SKM-1 (cell line): ENCODE results near the gene AP1B1.

Experiments used
- DNase-seq: peaks from one replicate; lab custom pipeline; 2025; ENCODE audit not compliant: unreplicated experiment; lab: John Stamatoyannopoulos, UW

The AP1B1 gene

DNA sequence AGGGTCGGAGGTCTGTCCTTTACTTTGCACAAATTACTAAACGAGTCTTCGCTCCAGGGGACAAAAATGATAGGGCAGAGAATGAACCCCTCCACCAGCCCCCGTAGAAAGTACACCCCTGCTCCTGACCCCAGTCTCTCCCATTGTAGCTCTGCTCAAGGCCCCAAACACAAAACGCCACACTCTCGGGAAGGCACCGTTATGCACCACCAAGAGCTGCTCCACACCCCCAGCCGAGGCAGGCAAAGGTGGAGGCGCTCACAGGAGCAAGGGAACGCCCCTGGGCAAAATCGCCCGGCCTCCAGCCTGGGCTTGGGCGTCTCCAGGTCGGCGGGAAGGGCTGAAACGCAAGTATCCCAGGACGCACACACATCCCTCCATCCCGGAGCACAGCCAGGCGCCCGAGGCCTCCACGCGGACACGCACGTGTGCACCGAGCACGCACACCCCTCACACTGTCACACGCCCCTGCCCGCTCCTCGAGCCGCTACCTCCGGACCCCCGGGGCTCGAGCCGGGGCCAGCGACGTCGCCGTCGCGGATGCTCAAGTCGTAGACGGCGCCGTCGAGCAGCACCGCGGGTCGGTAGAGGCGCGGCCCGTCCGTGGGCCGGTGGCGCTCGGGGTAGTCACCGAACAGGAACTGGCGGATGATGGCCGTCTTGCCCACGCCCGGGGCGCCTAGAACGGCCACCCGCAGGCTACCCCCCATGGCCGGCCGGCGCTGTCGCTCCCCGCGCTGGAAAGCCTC is 73.7 kb downstream of the AP1B1 start:
- no peak for DNase-seq

DNA sequence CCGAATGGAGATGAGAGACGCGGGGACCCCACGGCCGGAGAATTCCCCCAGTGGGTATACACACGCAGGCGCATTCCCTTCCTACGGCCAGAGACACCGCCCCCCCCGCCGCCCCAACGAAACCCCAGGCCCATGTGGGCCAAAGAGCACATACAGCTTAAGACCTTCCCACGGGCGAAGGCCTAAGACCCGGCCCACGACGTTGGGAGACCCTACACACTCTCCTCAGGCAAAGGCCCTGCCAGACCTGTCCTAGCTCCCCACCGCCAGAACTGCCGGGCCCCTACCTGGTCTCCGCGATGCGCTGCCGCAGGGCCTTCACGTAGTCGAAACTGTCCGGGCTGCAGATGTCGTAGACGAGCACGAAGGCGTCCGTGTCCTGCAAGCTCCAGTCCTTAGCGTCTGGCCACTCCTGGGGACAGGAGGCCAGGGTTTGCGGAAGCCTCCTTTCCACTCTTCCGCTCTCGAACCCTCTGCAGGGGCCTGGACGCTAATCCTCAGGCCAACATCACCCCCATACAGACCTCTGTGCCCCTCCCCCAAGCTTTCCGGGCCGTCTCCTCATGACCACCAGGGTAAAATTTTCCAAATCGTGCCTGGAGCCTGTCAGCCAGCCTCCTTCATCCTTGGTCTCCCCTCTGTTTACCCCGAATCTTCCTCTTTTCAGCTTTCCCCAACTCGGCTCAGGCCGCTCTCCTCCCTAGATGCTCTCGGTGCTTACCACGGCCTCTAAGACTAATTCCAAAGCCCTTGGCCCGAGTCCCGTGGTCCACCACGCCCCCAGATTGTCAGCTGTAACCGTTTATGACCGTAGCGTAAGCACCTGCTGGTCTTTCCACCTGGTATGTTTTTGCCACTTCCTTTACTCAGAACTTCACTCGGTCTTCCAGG is 74.5 kb downstream of the AP1B1 start:
- DNase-seq, result no peak

DNA sequence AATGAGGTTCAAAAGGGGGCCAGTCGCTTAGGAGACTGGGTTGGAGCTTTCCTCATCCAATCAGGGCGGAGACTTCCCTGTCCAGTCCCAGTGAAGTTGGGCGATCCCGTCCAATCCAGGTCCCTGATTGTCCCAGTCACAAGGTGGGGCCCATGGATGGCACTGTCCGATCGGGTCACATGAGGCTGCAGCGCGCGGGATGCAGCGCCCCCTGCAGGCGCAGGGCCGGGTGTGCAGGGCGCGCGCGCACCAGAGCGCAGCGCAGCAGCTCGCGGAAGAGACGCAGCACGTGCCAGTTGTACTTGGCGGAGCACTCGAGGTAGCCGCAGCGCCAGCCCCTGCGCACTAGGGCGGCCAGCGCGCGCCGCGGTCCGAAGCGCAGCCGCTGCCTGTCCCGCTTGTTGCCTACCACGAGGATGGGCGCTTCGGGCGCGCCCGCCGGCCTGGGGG is 75.2 kb downstream of the AP1B1 start:
- no peak for DNase-seq

- DNase-seq, result no peak
Observed at GRCh38 chr22:29312218-29313125, 75.9 kb downstream of the AP1B1 start.

- no peak for DNase-seq
Observed at GRCh38 chr22:29311464-29312217, 76.7 kb downstream of the AP1B1 start.

DNA sequence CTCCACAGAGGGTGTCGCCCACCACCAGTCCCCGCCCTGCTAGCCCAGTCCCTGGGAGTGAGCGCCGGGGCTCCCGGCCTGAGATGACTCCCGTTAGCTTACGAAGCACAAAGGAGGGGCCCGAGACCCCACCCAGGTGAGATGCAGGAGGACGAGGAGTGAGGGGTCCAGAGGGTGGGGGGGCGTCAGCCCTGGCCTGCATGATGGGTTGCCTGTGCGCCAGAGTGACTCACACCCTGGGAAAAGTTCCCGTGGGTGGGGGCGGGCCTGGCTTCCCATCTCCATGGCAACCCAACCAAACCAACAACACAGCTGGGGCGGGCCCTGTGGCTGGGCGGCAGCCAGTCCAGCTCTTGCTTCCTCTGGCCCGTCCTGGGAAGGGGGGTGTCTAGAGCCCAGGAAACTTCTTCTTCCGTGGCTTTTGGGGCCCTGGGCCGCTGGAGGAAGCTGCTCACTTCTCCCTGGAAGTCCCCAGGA is 77.5 kb downstream of the AP1B1 start:
- peak; percentile 59 for DNase-seq

DNA sequence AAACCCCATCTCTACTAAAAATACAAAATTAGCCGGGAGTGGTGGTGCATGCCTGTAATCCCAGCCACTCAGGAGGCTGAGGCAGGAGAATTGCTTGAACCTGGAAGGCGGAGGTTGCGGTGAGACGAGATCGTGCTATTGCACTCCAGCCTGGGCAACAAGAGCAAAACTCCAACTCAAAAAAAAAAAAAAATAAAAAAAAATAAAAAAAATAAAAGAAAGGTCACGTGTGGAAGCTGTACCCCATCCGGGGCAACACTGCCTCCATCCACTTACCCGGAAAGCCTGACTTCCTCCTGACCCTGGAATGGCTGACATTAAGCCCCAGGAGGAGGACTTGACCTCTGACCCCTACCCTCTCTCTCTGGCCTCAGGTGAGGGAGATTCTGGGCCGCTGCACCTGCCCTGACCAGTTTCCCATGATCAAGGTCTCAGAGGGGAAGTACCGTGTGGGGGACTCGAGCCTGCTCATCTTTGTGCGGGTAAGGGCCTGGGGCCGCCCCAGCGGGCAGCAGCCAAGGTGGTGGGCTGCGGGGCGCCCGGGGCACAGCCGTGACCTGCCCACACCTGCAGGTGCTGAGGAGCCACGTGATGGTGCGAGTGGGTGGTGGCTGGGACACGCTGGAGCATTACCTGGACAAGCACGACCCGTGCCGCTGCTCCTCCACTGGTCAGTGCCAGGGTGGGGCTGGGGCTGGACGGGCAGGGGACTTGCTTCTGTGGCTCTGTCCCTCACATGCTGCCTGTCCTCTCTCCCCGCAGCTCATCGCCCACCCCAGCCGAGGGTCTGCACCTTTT is 78.1 kb downstream of the AP1B1 start:
- no peak for DNase-seq

- no peak for DNase-seq
Observed at GRCh38 chr22:29309332-29310064, 78.9 kb downstream of the AP1B1 start.

DNA sequence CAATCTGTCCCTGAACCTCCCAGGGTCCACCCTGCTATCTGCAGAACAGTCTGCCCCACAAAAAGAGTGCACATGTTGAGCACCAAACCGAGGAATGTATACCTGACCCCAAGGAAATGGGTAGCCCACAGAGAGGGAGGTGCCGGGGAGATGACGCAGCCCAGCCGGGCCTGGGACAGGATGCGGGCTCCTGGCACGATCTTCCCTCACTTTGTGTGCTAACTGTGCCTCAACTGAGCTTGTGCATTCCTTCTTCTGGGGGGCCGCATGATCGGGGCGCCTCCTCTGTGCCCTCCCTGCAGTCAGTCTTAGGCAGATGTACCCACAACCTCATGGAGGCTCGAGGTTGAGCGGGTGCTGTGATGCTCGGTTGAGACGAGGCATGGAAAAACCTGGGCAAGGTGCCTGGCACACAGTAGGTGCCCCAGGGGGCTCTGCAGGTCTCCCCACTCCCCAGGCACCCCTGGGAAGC is 79.5 kb downstream of the AP1B1 start:
- DNase-seq, result no peak

DNA sequence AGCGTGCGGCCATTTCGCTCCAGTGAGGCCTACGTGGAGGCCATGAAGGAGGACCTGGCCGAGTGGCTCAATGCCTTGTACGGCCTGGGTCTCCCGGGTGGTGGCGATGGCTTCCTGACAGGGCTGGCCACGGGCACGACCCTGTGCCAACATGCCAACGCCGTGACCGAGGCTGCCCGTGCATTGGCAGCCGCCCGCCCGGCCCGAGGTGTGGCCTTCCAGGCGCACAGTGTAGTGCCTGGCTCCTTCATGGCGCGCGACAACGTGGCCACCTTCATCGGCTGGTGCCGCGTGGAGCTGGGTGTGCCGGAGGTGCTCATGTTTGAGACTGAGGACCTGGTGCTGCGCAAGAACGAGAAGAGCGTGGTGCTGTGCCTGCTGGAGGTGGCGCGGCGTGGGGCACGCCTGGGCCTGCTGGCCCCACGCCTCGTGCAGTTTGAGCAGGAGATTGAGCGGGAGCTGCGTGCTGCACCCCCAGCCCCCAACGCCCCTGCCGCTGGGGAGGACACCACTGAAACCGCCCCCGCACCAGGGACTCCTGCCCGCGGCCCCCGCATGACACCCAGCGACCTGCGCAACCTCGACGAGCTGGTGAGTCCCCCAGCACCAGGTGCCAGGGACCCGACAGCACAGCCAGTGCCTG is 80.1 kb downstream of the AP1B1 start:
- DNase-seq, result no peak

DNA sequence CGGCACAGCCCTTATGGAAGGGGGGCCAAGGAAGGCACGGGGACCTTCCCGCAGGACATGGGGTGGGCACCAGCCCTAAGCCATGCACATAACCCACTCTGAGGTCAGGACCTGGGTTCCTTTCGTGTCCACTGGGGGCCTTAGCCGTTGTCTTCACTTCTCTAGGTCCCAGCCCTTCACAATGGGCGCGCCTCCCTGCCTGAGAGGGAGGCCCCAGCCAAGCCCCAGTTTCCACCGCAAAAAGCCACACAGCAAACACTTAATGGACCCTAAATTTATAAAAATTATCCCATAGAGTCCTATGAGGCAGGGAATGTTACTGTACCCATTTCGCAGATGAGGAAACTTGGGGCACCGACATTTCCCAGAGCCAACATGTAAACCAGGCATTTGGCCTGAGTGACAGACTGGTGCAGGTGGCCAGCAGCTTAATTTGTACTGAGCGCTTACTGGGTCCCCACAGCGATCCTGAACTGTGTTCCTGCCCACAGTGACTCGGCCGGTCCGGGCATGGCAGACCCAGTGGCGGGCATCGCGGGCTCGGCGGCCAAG is 80.7 kb downstream of the AP1B1 start:
- DNase-seq, result no peak

DNA sequence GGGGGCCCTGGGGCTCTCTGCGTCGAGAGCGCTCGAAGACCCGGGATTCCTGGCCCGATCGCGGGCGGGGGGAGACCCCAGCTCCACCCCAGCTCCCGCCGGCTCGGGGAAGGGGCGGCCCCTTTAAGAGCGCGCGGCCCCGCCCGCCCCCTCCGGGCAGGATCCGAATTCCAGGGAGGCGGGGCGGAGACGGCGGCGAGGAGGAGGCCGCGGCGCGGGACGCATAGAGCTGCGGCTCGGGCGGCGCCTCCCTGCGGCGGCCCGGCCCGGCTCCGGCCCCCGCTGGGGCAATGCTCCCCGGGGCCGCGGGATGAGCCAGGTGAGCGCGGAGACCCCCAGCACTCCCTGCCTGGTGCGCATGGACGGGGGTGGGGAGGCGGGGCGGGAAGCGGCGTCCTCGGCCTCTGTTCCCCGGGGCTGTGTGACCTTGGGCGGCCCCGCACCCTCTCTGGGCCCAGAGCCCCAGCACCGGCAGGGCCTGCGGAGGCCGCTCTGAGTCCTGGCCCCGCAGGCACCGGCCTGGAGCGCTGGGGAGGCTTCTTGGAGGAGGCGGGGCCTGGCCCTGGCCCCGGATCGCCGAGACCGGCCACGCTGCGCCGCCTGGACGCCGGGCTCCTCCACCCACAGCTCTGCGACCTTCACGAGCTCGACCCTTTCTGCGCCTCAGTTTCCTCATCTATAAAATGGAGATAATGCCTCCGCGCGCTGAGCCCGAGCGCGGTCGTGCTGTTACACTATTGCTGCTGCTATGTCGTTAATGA is 81.4 kb downstream of the AP1B1 start:
- DNase-seq, result peak; percentile 23

GRCh38 chr22:29306175-29306834 is 82.1 kb downstream of the AP1B1 start, which contains the start of gene GAS2L1:
Gene GAS2L1 (plus strand): TSS chr22:29306650. CDS start chr22:29308106, 1,456 bp downstream.
- DNase-seq, result peak; percentile 55

- DNase-seq, result no peak
Observed at GRCh38 chr22:29305836-29306174, 82.6 kb downstream of the AP1B1 start.

- no peak for DNase-seq
Observed at GRCh38 chr22:29302681-29303465, 85.5 kb downstream of the AP1B1 start.

DNA sequence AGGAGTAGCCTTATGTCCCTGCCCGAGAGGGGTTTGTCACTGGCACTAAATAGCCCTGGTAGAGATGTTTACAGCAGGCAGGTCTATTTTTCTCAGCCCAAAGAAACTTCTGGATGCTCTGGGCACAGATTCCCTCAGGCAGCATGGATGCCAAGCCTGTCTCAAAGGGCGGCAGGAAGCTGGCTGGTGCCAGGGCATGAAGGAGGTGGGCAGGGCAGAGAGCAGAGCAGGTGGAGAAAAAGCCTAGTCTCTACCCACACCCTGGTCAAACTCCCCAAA is 86.0 kb downstream of the AP1B1 start:
- DNase-seq, result no peak
